CD4-positive, CD25-positive, alpha-beta regulatory T cell (primary cell): Measurements from ENCODE around the gene ADAM22. TPM values are rescaled to one million over a fixed set of nuclear protein-coding genes. Genes with fewer than 3 reads are reported as not detected.
"Not testable (repeated sequence)": the region's sequence is repeated elsewhere in the genome, so short reads cannot be mapped to it uniquely, and the experiment has no call there.

Experiments used
- ATAC-seq, 2 donors: fragments of 150-1000 bp; cut with Tn5 transposase; one replicate each; pipeline ENCODE4 v1.10.0; 2021; ENCODE audit warnings: low read depth in 2 of 2, moderate number of reproducible peaks in 2 of 2, moderate library complexity in 1 of 2
- DNase-seq, 3 donors: peaks; one replicate each; pipeline versions ENCODE4 v3.0.0 to v3.0.0-alpha.2; 2012 to 2022; ENCODE audit warnings: mixed read lengths in 1 of 3
- H3K27ac ChIP-seq: one replicate; pipeline ENCODE4 v1.7.0; 2013; ENCODE audit warnings: mild to moderate bottlenecking, low read length; ENCODE audit not compliant: insufficient read depth, poor library complexity, severe bottlenecking
- H3K27me3 ChIP-seq: one replicate; pipeline ENCODE4 v1.7.0; 2013; ENCODE audit warnings: low read length; ENCODE audit not compliant: control insufficient read depth, insufficient read depth
- H3K36me3 ChIP-seq: one replicate; pipeline ENCODE4 v1.7.0; 2013; ENCODE audit warnings: mild to moderate bottlenecking, low read length, moderate library complexity; ENCODE audit not compliant: control insufficient read depth, insufficient read depth
- H3K4me1 ChIP-seq: 2 replicates; pipeline ENCODE4 v1.7.0; 2013; ENCODE audit warnings: mild to moderate bottlenecking, low read length; ENCODE audit not compliant: insufficient read depth, control insufficient read depth, poor library complexity, severe bottlenecking
- H3K4me3 ChIP-seq: one replicate; pipeline ENCODE4 v1.7.0; 2013; ENCODE audit warnings: low read depth, mild to moderate bottlenecking, low read length, moderate library complexity
- H3K9me3 ChIP-seq, 2 experiments: 1 replicate in 1 of 2; 2 replicates in 1 of 2; pipeline ENCODE4 v1.7.0; 2013; ENCODE audit warnings: low read length in 2 of 2, mild to moderate bottlenecking in 1 of 2, moderate library complexity in 1 of 2; ENCODE audit not compliant: control insufficient read depth in 2 of 2
- H3K27ac Mint-ChIP-seq, 3 donors: one replicate each; pipeline ENCODE4 v1.8.0; 2020 to 2022; ENCODE audit warnings: mild to moderate bottlenecking in 3 of 3, mixed read lengths in 3 of 3, moderate library complexity in 2 of 3
- H3K27me3 Mint-ChIP-seq: one replicate; pipeline ENCODE4 v1.8.0; 2022; ENCODE audit warnings: mild to moderate bottlenecking, mixed read lengths
- H3K36me3 Mint-ChIP-seq: one replicate; pipeline ENCODE4 v1.8.0; 2020; ENCODE audit warnings: mixed read lengths
- H3K4me1 Mint-ChIP-seq, 4 donors: one replicate each; pipeline ENCODE4 v1.8.0; 2020 to 2022; ENCODE audit warnings: mixed read lengths in 4 of 4, mild to moderate bottlenecking in 1 of 4
- H3K4me3 Mint-ChIP-seq, 4 donors: one replicate each; pipeline ENCODE4 v1.8.0; 2020 to 2022; ENCODE audit warnings: mild to moderate bottlenecking in 4 of 4, mixed read lengths in 4 of 4, moderate library complexity in 3 of 4
- H3K9me3 Mint-ChIP-seq, 7 donors: one replicate each; pipeline ENCODE4 v1.8.0; 2020 to 2022; ENCODE audit warnings: mixed read lengths in 7 of 7, mild to moderate bottlenecking in 3 of 7, moderate library complexity in 2 of 7
- polyA plus RNA-seq, 4 donors: library from polyadenylated mRNA; unstranded; fragments of 300-500 nt; fragmentation: Illumina TruSeq; gene quantifications; one replicate each; pipeline ENCODE4 v1.2.3, GENCODE V29; 2021
- total RNA-seq: library from RNA; stranded (reverse); gene quantifications from one replicate; pipeline ENCODE4 v1.2.3, GENCODE V29; 2022

Gene ADAM22
- total and polyA plus RNA-seq, 5 donors from 2014 or later, result 0.21 to 1.5 (median 0.75) TPM; not detected in 1

DNA sequence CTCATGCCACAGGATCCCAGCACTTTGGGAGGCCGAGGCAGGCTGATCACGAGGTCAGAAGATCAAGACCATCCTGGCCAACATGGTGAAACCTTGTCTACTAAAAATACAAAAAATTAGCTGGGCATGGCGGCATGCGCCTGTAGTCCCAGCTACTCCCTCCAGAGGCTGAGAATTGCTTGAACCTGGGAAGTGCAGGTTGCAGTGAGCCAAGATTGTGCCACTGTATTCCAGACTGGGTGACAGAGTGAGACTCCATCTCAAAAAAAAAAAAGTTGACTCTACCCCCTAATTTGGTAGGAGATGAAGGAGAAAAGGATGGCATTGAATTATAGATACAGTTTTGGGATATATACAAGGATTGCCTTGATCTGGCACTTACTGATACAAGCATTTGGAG is 25.2 kb upstream of the ADAM22 start:
- H3K9me3 Mint-ChIP-seq, H3K4me3 Mint-ChIP-seq: not testable (repeated sequence)
- peaks cover 22% of the 10 kb centered on the region for H3K36me3 ChIP-seq

DNA sequence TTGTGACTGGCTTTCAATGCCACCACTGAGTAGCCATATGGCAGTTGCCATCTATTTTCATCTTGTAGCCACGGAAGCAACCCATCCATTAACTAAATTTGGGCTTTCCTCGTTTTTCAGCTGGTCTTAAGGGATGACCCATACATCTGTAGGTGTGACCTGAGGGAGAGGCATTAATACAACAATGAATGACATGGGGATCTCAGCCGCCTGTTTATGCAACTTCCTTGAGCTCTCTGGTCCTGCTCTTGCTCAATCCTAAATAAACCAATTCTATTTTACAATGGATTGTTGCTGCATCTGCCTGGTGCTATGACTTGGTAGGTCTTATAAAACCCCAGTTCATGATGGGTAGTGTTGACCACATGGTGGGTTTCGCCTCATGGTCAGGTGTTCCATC is 21.9 kb upstream of the ADAM22 start:
- ATAC-seq (no peak), DNase-seq (no peak)
- H3K27ac ChIP-seq, result no peak overlapping the region
- Mint-ChIP-seq H3K9me3 (no peaks in the 10 kb centered on the region), H3K4me1 (peaks cover 0 to 6% (median 0%) of the 10 kb centered on the region in 4 donors), H3K27ac (no peak overlapping the region), H3K27me3 (peaks cover 8% of the 10 kb centered on the region), H3K36me3 (peaks cover 7% of the 10 kb centered on the region), H3K4me3 (no peak overlapping the region)
- H3K4me3 ChIP-seq, result no peak overlapping the region
- H3K9me3 ChIP-seq, result no peaks in the 10 kb centered on the region
- peaks cover 7% of the 10 kb centered on the region for H3K36me3 ChIP-seq
- H3K27me3 ChIP-seq, result peaks cover 8% of the 10 kb centered on the region
- H3K4me1 ChIP-seq, result no peaks in the 10 kb centered on the region

More for the DNA sequence above, 25.2 kb upstream of the ADAM22 start:
- H3K36me3 Mint-ChIP-seq, result peaks cover 16% of the 10 kb centered on the region
- H3K27ac Mint-ChIP-seq, H3K27ac ChIP-seq, H3K9me3 ChIP-seq, H3K4me1 Mint-ChIP-seq, DNase-seq, ATAC-seq, H3K4me1 ChIP-seq, H3K27me3 ChIP-seq, H3K27me3 Mint-ChIP-seq, H3K4me3 ChIP-seq: not testable (repeated sequence)

DNA sequence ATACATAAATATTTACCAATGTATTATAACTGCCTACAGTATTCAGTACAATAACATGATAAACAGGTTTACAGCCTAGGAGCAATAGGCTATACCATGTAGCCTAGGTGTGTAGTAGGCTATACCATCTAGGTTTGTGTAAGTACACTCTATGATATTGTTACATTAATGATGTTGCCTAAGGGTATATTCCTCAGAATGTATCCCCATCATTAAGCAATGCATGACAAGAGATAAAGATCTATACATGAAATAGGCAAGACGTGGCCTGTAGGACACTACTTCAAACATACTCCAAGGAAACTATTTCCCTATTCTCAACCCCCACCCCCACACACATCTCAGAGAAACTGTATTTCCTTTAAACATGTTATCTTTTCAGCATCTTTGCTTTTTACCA is 15.3 kb upstream of the ADAM22 start:
- H3K4me1 Mint-ChIP-seq, result no peaks in the 10 kb centered on the region
- no peaks in the 10 kb centered on the region for H3K36me3 Mint-ChIP-seq
- H3K27me3 ChIP-seq, result peaks cover 8% of the 10 kb centered on the region
- H3K27ac Mint-ChIP-seq, result no peak overlapping the region
- no peak overlapping the region for H3K4me3 Mint-ChIP-seq
- ATAC-seq (no peak), DNase-seq (no peak)
- no peak overlapping the region for H3K4me3 ChIP-seq
- no peak overlapping the region for H3K27ac ChIP-seq
- peaks cover 23% of the 10 kb centered on the region for H3K27me3 Mint-ChIP-seq
- no peaks in the 10 kb centered on the region for H3K4me1 ChIP-seq
- no peaks in the 10 kb centered on the region for H3K36me3 ChIP-seq
- no peaks in the 10 kb centered on the region for H3K9me3 ChIP-seq
- no peaks in the 10 kb centered on the region for H3K9me3 Mint-ChIP-seq

DNA sequence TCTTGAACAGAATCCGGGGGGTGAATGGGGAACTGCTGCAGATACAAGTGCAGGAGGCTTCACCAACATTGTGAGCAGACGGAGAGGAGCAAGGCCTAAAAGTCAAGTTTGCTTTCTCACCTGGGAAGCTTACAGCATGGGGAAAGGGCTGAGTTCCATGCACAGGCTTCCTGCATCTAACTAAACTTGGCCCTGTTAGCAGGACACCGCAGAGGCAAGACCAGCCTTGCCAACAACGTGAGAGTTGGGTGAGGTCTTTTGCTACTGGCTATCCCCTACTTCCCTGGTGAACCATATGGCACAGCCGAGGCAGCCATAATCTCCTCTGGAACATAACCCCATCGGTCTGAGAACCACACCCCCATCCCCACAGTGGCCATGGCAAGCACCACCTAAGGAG is 14.2 kb upstream of the ADAM22 start:
- Mint-ChIP-seq H3K9me3 (no peaks in the 10 kb centered on the region), H3K27ac (no peak overlapping the region), H3K4me1 (no peaks in the 10 kb centered on the region), H3K27me3 (peaks cover 23% of the 10 kb centered on the region), H3K36me3 (no peaks in the 10 kb centered on the region), H3K4me3 (no peak overlapping the region)
- Histone ChIP-seq H3K4me1 (no peaks in the 10 kb centered on the region), H3K36me3 (no peaks in the 10 kb centered on the region), H3K27me3 (peaks cover 8% of the 10 kb centered on the region), H3K27ac (no peak overlapping the region), H3K9me3 (no peaks in the 10 kb centered on the region), H3K4me3 (no peak overlapping the region)
- DNase-seq (no peak), ATAC-seq (no peak)

DNA sequence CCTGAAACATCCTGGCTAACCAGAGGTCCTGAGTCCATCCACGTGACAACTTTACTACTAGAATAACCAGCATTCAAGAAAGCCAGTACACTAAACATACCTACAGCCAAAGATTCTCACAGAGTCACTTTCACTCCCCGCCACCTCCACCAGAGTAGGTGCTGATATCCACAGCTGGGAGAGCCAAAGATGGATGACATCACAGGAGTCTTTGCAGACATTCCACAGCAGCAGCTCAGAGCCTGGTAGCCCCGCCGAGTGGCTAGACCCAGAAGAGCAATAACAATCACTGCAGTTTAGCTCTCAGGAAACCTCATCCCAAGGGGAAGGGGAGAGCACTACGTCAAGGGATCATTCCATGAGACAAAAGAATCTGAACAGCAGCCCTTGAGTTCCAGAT is 13.5 kb upstream of the ADAM22 start:
- DNase-seq (no peak), ATAC-seq (no peak)
- Mint-ChIP-seq H3K9me3 (no peaks in the 10 kb centered on the region), H3K4me3 (no peak overlapping the region), H3K27me3 (peaks cover 23% of the 10 kb centered on the region), H3K36me3 (no peaks in the 10 kb centered on the region), H3K4me1 (no peaks in the 10 kb centered on the region), H3K27ac (no peak overlapping the region)
- H3K27me3 ChIP-seq, result peaks cover 8% of the 10 kb centered on the region
- no peaks in the 10 kb centered on the region for H3K36me3 ChIP-seq
- H3K4me3 ChIP-seq, result no peak overlapping the region
- no peaks in the 10 kb centered on the region for H3K4me1 ChIP-seq
- no peaks in the 10 kb centered on the region for H3K9me3 ChIP-seq
- no peak overlapping the region for H3K27ac ChIP-seq

DNA sequence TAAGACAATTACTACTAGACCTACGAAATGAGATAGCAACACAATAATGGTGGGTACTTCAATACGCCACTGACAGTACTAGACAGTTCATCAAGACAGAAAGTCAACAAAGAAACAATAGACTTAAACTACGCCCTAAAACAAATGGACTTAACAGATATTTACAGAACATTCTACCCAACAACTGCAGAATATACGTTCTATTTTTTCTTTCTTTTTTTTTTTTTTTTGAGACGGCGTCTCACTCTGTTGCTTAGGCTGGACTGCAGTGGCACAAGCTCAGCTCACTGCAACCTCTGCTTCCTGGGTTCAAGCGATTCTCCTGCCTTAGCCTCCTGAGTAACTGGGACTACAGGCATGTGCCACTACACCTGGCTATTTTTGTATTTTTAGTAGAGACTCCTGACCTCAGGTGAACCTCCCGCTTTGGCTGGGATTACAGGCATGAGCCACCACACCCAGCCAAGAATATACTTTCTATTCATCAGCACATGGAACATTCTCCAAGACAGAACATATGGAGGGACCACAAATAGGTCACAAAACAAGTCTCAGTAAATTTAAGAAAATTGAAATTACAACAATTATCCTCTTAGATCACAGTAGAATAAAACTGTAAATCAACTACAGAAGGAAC is 11.2 kb upstream of the ADAM22 start:
- H3K4me3 ChIP-seq, ATAC-seq, H3K9me3 Mint-ChIP-seq: not testable (repeated sequence)

DNA sequence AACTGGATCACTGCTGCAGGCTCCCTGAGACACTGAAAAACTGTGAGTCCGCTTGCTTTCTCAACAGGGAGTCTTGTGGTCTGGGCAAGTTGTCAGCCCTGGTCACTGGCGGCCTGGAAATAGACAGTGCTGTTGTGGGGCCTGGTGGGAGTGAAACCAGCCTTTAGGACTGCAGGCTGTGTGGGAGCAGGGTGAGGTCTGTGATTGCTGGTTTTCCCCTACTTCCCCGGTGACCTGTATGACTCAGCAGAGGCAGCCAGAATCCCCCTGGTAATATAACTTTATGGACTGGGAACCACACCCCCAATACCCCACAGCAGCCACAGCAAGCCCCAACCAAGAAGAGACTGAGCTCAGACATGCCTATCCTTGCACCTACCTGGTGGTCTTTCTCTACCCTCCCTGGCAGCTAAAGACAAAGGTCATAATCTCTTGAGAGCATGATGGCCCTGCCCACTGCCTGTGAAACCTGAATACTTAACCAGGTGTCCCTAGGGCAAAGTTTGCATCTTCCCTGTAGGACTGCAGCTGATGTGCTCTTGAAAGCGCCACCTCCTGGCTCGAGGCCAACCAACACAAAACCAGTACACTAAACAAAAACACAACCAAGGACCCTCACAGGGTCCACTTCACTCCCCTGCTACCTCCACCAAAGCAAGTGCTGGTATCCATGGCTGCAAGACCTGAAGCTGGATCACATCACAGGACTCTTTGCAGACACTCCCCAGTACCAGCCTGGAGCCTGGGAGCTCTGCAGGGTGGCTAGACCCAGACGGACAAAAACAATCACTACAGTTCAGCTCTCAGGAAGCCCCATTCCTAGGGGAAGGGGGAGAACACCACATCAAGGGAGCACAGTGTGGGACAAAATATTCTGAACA is 7.2 kb upstream of the ADAM22 start:
- no peaks in the 10 kb centered on the region for H3K4me1 Mint-ChIP-seq
- DNase-seq (peak in 1 of 3 donors; percentile 7), ATAC-seq (no peak)
- peaks cover 18% of the 10 kb centered on the region for H3K27me3 Mint-ChIP-seq
- no peak overlapping the region for H3K27ac Mint-ChIP-seq
- H3K27me3 ChIP-seq, result no peaks in the 10 kb centered on the region
- no peaks in the 10 kb centered on the region for H3K36me3 Mint-ChIP-seq
- no peaks in the 10 kb centered on the region for H3K9me3 Mint-ChIP-seq
- H3K4me3 ChIP-seq, result no peak overlapping the region
- H3K4me1 ChIP-seq, result no peaks in the 10 kb centered on the region
- H3K9me3 ChIP-seq, result no peaks in the 10 kb centered on the region
- H3K4me3 Mint-ChIP-seq, result no peak overlapping the region
- no peak overlapping the region for H3K27ac ChIP-seq
- H3K36me3 ChIP-seq, result no peaks in the 10 kb centered on the region

More for the DNA sequence above, 11.2 kb upstream of the ADAM22 start:
- H3K36me3 ChIP-seq, H3K4me3 Mint-ChIP-seq, H3K27me3 ChIP-seq, H3K27ac ChIP-seq, H3K36me3 Mint-ChIP-seq, DNase-seq, H3K27ac Mint-ChIP-seq, H3K4me1 ChIP-seq, H3K4me1 Mint-ChIP-seq, H3K9me3 ChIP-seq: not testable (repeated sequence)
- peaks cover 17% of the 10 kb centered on the region for H3K27me3 Mint-ChIP-seq
